CD4-positive, alpha-beta memory T cell (primary cell): Measurements from ENCODE around the gene KRT2. TPM values are rescaled to one million over a fixed set of nuclear protein-coding genes. Genes with fewer than 3 reads are reported as not detected.

Source experiments
- CTCF ChIA-PET: fragments of 350-600 bp; sonication (Branson Sonifier 250); formaldehyde crosslinking; loops from one replicate; lab custom pipeline; 2021; ENCODE audit warnings: inconsistent platforms; ENCODE audit not compliant: partially characterized antibody; lab: Charles Lee
- POLR2A ChIA-PET: fragments of 350-600 bp; sonication (Branson Sonifier 250); formaldehyde crosslinking; loops from one replicate; lab custom pipeline; 2021; ENCODE audit not compliant: partially characterized antibody; lab: Charles Lee
- DNase-seq, 5 donors: peaks; one replicate each; pipeline versions ENCODE4 v3.0.0 to v3.0.0-alpha.2; 2020 to 2022; ENCODE audit warnings: mixed read lengths in 1 of 5
- H3K27ac ChIP-seq: one replicate; pipeline ENCODE4 v1.7.0; 2013; ENCODE audit warnings: low read depth, low read length
- H3K27me3 ChIP-seq: 2 replicates; pipeline ENCODE4 v1.7.0; 2013; ENCODE audit warnings: mild to moderate bottlenecking, low read length, moderate library complexity; ENCODE audit not compliant: insufficient read depth
- H3K36me3 ChIP-seq: 2 replicates; pipeline ENCODE4 v1.7.0; 2013; ENCODE audit warnings: mild to moderate bottlenecking, low read length, moderate library complexity; ENCODE audit not compliant: insufficient read depth
- H3K4me1 ChIP-seq: 2 replicates; pipeline ENCODE4 v1.7.0; 2013; ENCODE audit warnings: mild to moderate bottlenecking, low read length, moderate library complexity; ENCODE audit not compliant: insufficient read depth
- H3K4me3 ChIP-seq, 2 donors: one replicate each; pipeline ENCODE4 v1.7.0; 2013; ENCODE audit warnings: low read length in 2 of 2, mild to moderate bottlenecking in 1 of 2
- H3K9me3 ChIP-seq, 2 donors: one replicate each; pipeline ENCODE4 v1.7.0; 2013; ENCODE audit warnings: low read length in 2 of 2, control low read depth in 1 of 2; ENCODE audit not compliant: control insufficient read depth in 1 of 2
- H3K27ac Mint-ChIP-seq, 7 donors: one replicate each; pipeline ENCODE4 v1.8.0; 2020 to 2021; ENCODE audit warnings: mixed read lengths in 7 of 7, mild to moderate bottlenecking in 6 of 7, inconsistent platforms in 3 of 7, moderate library complexity in 3 of 7
- H3K27me3 Mint-ChIP-seq, 2 donors: one replicate each; pipeline ENCODE4 v1.8.0; 2020 to 2021; ENCODE audit warnings: mixed read lengths in 2 of 2
- H3K36me3 Mint-ChIP-seq, 2 donors: one replicate each; pipeline ENCODE4 v1.8.0; 2020 to 2021; ENCODE audit warnings: mixed read lengths in 2 of 2, inconsistent platforms in 1 of 2, mild to moderate bottlenecking in 1 of 2
- H3K4me1 Mint-ChIP-seq, 4 donors: one replicate each; pipeline ENCODE4 v1.8.0; 2020 to 2021; ENCODE audit warnings: mixed read lengths in 4 of 4, mild to moderate bottlenecking in 1 of 4
- H3K4me3 Mint-ChIP-seq, 8 donors: one replicate each; pipeline ENCODE4 v1.8.0; 2020 to 2021; ENCODE audit warnings: mixed read lengths in 8 of 8, mild to moderate bottlenecking in 7 of 8, moderate library complexity in 6 of 8, inconsistent platforms in 3 of 8
- H3K9me3 Mint-ChIP-seq, 8 donors: one replicate each; pipeline ENCODE4 v1.8.0; 2020 to 2021; ENCODE audit warnings: mixed read lengths in 8 of 8, mild to moderate bottlenecking in 5 of 8, inconsistent platforms in 3 of 8, moderate library complexity in 1 of 8
- intact Hi-C: fragments of 100-400 bp; cut with micrococcal nuclease; formaldehyde crosslinking; loops from one replicate; pipeline ENCODE4 v1.15.1; 2023
- polyA plus RNA-seq, 2 donors: library from polyadenylated mRNA; unstranded; fragments of 300-500 nt; fragmentation: Illumina TruSeq; gene quantifications; one replicate each; pipeline ENCODE4 v1.2.3, GENCODE V29; 2021
- total RNA-seq, 2 experiments: library from RNA; stranded (reverse); gene quantifications; one replicate each; pipeline ENCODE4 v1.2.3, GENCODE V29; 2021

KRT2 gene
- total and polyA plus RNA-seq, 4 experiments from 2014 or later: 0.08 to 0.39 (median 0.21) TPM

DNA sequence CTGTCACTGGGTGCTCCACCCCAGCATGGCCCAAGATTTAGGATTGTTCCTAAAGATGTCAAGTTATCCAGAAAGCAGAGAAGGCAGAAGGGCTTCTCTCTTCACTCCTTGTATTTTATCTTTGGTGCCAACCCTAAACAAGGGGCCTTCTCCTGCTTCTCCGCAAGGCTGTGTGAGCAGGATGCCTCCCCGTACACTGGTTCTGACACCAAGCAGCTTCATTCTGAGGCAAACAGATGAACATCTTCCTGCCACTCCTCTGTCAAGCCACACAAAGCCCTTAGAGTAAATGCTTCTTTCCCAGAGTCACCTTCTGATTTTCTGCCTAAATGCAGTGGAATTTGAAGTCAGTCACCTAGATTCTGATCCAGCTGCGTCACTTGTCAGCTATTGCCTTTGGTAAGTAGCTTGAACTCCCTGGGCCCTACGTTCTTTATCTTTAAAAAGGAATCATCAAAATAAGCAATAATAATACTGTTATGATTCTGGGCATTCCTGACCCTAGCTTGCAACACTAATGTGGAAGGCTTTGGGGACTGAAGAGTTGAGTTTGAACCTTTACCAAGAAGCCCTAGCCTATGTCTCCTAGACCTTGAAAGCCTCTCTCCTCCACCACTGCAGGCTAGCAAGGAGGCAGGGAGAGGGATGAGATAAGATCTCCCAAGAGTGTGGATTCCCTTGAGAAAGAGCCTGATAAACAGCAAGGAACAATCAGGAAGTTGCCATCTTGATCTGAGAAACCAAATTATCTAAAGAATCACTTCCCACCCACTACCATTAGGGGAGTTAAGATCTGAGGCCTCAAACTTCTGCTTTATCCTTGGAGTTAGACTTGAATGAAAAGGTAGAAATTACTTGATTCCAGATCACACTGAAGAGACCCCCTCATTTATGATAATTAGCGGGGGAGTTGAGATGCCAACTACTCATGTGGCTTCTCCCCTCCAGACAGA is 39.3 kb downstream of the KRT2 start:
- Mint-ChIP-seq H3K27ac (peak overlapping the region; percentile 66 to 92 (median 86)), H3K4me1 (peaks cover 22 to 96% (median 65%) of the 10 kb centered on the region in 4 donors), H3K27me3 (peaks cover 2 to 9% of the 10 kb centered on the region in 2 donors), H3K36me3 (no peaks in the 10 kb centered on the region), H3K9me3 (no peaks in the 10 kb centered on the region), H3K4me3 (peak overlapping the region in 6 of 8 donors; percentile 20 to 68 (median 38))
- Histone ChIP-seq H3K9me3 (no peaks in the 10 kb centered on the region), H3K27me3 (no peaks in the 10 kb centered on the region), H3K27ac (no peak overlapping the region), H3K36me3 (no peaks in the 10 kb centered on the region), H3K4me3 (no peak overlapping the region), H3K4me1 (peaks cover 77% of the 10 kb centered on the region)
- no peak for DNase-seq
- intact Hi-C loops: no loop called here
- ChIA-PET CTCF (interaction anchor here (0.6 to 6.7 kb wide), 3 partner anchors 20 to 68 kb away, joined by 3 to 61 read pairs (median 3); partner anchors contain the start of gene KRT1), POLR2A (interaction anchor here (0.8 to 5.3 kb wide), 4 partner anchors 18 to 29 kb away, joined by 3 to 54 read pairs (median 3); no protein-coding TSS in a partner anchor)

DNA sequence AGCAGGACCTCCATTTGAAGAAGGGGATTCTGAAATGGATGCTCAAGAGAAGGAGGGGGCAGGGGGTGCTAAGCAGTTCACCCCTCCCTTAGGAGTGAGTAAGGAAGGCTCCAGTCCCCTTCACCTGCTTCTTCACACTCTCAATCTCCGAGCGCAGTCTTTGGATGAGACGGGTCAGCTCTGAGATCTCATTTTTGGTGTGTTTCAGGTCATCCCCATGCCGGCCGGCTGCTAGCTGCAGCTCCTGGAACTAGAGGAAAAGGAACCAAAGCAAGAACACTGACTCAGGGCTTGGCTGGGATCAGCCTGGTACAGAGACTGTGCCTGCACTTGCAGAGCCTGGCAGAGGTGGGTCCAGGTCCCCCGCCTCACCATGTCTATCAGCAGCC is 40.9 kb downstream of the KRT2 start:
- no peak overlapping the region for H3K4me3 ChIP-seq
- H3K27ac Mint-ChIP-seq: peak overlapping the region in 6 of 7 donors; percentile 73 to 92 (median 82)
- intact Hi-C loops: no loop called here
- peaks cover 2 to 6% of the 10 kb centered on the region in 2 donors for H3K27me3 Mint-ChIP-seq
- H3K9me3 Mint-ChIP-seq: no peaks in the 10 kb centered on the region
- H3K36me3 ChIP-seq: no peaks in the 10 kb centered on the region
- no peaks in the 10 kb centered on the region for H3K9me3 ChIP-seq
- H3K4me3 Mint-ChIP-seq: peak overlapping the region in 6 of 8 donors; percentile 55 to 76 (median 70)
- no peaks in the 10 kb centered on the region for H3K27me3 ChIP-seq
- ChIA-PET CTCF (interaction anchor here (0.8 to 6.7 kb wide), 7 partner anchors 22 to 268 kb away, joined by 3 to 61 read pairs (median 5); no protein-coding TSS in a partner anchor), POLR2A (interaction anchor here (0.9 to 5.3 kb wide), 9 partner anchors 8 to 263 kb away, joined by 3 to 54 read pairs (median 6); no protein-coding TSS in a partner anchor)
- no peak for DNase-seq
- H3K36me3 Mint-ChIP-seq: no peaks in the 10 kb centered on the region
- H3K4me1 ChIP-seq: peaks cover 78% of the 10 kb centered on the region
- peaks cover 22 to 96% (median 67%) of the 10 kb centered on the region in 4 donors for H3K4me1 Mint-ChIP-seq
- no peak overlapping the region for H3K27ac ChIP-seq

DNA sequence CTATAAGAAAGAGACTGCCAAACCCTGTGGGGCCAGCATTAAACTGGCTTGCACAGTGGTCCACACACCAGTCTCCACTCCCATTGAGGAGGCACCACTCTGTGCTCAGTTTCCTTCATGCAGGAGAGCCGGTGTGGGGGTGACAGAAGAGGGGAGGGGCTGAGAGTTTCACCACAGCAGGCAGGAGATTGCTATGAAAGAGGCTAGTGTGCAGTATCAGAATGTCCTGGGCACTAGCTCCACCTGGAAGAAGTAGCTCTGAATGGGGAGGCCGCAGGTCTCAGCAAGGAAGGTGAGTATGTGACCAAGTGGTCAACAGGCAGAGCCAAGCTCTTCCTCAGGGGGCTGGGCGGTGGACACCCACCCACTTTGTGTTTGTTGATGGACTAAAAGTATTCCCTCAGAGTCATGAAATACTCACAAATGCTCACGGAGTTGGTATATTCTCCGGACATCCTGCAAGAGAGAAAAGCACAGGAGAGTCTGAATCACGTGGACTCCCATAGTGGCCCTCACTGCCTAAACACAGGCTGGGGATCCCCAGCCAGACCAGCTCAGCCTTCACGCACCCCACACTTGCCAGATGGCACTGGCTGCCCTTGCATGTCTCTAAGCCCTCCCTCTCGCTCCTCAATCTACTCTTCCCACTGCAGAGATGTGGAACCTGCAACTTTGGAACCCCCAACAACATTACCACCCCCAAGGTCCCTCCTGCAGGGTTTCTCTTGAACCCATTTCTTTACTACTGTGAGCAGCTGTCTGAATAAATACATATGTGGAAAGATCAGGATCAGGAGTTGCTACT is 43.0 kb downstream of the KRT2 start:
- peaks cover 69% of the 10 kb centered on the region for H3K4me1 ChIP-seq
- no peaks in the 10 kb centered on the region for H3K27me3 ChIP-seq
- ChIA-PET CTCF (interaction anchor here (1.2 to 6.7 kb wide), 6 partner anchors 23 to 262 kb away, joined by 3 to 61 read pairs (median 7); no protein-coding TSS in a partner anchor), POLR2A (interaction anchor here (1.8 to 5.3 kb wide), 2 partner anchors 18 to 24 kb away, joined by 7 to 54 read pairs; no protein-coding TSS in a partner anchor)
- Mint-ChIP-seq H3K27ac (peak overlapping the region; percentile 69 to 96 (median 76)), H3K36me3 (no peaks in the 10 kb centered on the region), H3K9me3 (no peaks in the 10 kb centered on the region), H3K27me3 (peaks cover 4 to 6% of the 10 kb centered on the region in 2 donors), H3K4me1 (peaks cover 22 to 93% (median 65%) of the 10 kb centered on the region in 4 donors), H3K4me3 (peak overlapping the region in 3 of 8 donors; percentile 30 to 58 (median 39))
- no peaks in the 10 kb centered on the region for H3K9me3 ChIP-seq
- intact Hi-C loops: no loop called here
- H3K36me3 ChIP-seq: no peaks in the 10 kb centered on the region
- no peak overlapping the region for H3K4me3 ChIP-seq
- no peak for DNase-seq
- no peak overlapping the region for H3K27ac ChIP-seq

DNA sequence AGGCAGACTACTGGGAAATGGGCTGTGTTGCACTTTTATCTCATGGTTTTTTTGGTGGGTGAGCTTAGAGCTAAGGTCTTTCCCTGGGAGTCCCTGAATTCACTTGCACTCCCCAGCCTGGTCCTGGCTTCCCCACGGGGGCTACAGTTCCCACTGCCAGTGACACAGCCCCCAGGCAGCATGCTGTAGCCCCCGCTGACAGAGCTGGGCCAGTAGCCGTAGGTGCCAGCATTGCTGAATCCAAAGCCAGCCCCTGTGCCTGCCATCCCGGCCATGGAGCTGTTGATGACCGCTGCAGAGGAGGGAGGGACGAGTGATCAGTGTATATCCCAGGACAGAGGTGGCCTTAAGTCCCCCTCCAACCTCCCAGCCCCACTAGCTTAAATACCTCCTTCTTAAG is 43.9 kb downstream of the KRT2 start:
- Mint-ChIP-seq H3K4me1 (peaks cover 24 to 93% (median 67%) of the 10 kb centered on the region in 4 donors), H3K27ac (peak overlapping the region in 6 of 7 donors; percentile 54 to 92 (median 74)), H3K9me3 (no peaks in the 10 kb centered on the region), H3K36me3 (no peaks in the 10 kb centered on the region), H3K4me3 (no peak overlapping the region), H3K27me3 (peaks cover 4 to 6% of the 10 kb centered on the region in 2 donors)
- POLR2A ChIA-PET: interaction anchor here (5.3 kb wide), 1 partner anchor 23 kb away, joined by 54 read pairs; no protein-coding TSS in a partner anchor
- Histone ChIP-seq H3K4me3 (no peak overlapping the region), H3K9me3 (no peaks in the 10 kb centered on the region), H3K36me3 (no peaks in the 10 kb centered on the region), H3K4me1 (peaks cover 74% of the 10 kb centered on the region), H3K27ac (no peak overlapping the region), H3K27me3 (no peaks in the 10 kb centered on the region)
- intact Hi-C loops: no loop called here
- CTCF ChIA-PET: interaction anchor here (1.2 to 1.6 kb wide), 3 partner anchors 22 to 263 kb away, joined by 3 to 11 read pairs (median 5); no protein-coding TSS in a partner anchor
- DNase-seq: no peak

DNA sequence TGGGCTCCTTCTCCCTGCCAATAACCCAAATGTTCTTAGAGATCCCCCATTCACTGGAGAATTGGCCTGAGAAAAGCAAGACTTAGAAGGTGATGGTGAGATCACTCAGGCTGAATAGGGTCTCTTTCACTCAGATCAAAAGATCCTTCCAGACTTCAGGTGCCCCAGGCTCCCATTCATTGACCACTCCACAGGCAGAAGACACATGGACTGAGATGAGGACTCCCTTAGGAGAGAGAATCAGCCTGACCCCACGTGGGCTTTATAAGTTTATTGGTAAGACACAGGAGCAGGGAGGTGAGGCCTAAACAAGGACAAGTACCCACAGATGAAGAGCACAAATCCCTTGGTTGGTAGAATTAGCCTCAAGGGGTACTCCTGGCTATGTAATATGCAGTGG is 44.7 kb downstream of the KRT2 start:
- no peaks in the 10 kb centered on the region for H3K36me3 ChIP-seq
- H3K9me3 ChIP-seq: no peaks in the 10 kb centered on the region
- no peak for DNase-seq
- H3K27me3 ChIP-seq: no peaks in the 10 kb centered on the region
- H3K9me3 Mint-ChIP-seq: no peaks in the 10 kb centered on the region
- no peak overlapping the region for H3K27ac ChIP-seq
- no peaks in the 10 kb centered on the region for H3K36me3 Mint-ChIP-seq
- ChIA-PET CTCF (no interaction called here), POLR2A (interaction anchor here (5.3 kb wide), 1 partner anchor 22 kb away, joined by 54 read pairs; no protein-coding TSS in a partner anchor)
- H3K4me3 ChIP-seq: no peak overlapping the region
- H3K4me1 Mint-ChIP-seq: peaks cover 21 to 93% (median 64%) of the 10 kb centered on the region in 4 donors
- H3K27ac Mint-ChIP-seq: peak overlapping the region in 6 of 7 donors; percentile 9 to 92 (median 49)
- H3K4me1 ChIP-seq: peaks cover 65% of the 10 kb centered on the region
- H3K27me3 Mint-ChIP-seq: peaks cover 4 to 6% of the 10 kb centered on the region in 2 donors
- peak overlapping the region in 1 of 8 donors; percentile 67 for H3K4me3 Mint-ChIP-seq
- intact Hi-C loops: no loop called here

DNA sequence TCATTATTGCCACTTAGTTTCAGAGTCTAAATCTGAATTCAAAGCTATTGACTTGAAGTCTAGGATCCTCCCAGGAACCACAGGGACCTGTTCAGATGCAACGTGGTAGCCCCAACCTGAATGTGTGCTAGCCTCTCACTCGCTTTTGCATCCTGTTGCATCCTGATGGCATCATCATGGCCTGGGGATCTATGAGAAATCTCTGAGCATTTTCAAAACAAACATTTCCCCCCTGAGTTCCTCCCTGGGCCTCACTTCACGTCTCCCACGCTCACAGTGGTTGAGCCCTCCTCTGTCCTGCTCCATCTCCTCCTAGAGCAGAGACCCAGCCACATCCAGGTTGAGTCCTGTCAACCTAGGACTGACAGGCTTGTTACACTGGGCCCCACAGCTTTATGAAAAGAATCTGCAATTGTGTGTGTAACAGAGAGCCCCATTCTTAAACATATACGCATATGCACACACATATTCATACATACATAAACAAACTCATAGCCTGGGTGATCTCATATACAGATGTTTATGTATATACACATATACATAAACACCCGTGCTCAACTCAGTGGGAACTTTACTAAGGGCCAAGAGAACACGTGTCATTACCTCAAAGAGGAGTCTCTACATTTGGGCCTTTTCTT is 45.3 kb downstream of the KRT2 start:
- H3K4me1 ChIP-seq: peaks cover 59% of the 10 kb centered on the region
- CTCF ChIA-PET: interaction anchor here (1.0 to 1.3 kb wide), 2 partner anchors 21 to 38 kb away, joined by 3 to 7 read pairs; no protein-coding TSS in a partner anchor
- H3K9me3 Mint-ChIP-seq: no peaks in the 10 kb centered on the region
- no peak for DNase-seq
- POLR2A ChIA-PET: interaction anchor here (1.1 to 1.8 kb wide), 3 partner anchors 18 to 36 kb away, joined by 3 to 6 read pairs (median 4); no protein-coding TSS in a partner anchor
- no peak overlapping the region for H3K4me3 ChIP-seq
- intact Hi-C loops: no loop called here
- H3K36me3 ChIP-seq: no peaks in the 10 kb centered on the region
- H3K27ac ChIP-seq: no peak overlapping the region
- H3K4me1 Mint-ChIP-seq: peaks cover 20 to 88% (median 62%) of the 10 kb centered on the region in 4 donors
- H3K27ac Mint-ChIP-seq: peak overlapping the region in 2 of 7 donors; percentile 44 to 88
- H3K9me3 ChIP-seq: no peaks in the 10 kb centered on the region
- H3K4me3 Mint-ChIP-seq: no peak overlapping the region
- no peaks in the 10 kb centered on the region for H3K27me3 ChIP-seq
- H3K27me3 Mint-ChIP-seq: peaks cover 4% of the 10 kb centered on the region in 2 donors
- no peaks in the 10 kb centered on the region for H3K36me3 Mint-ChIP-seq
